ENCODE measurements around the gene EFCAB7. TPM values are rescaled to one million over a fixed set of nuclear protein-coding genes. Genes with fewer than 3 reads are reported as not detected.

The EFCAB7 gene
- total and polyA plus RNA-seq, 2 donors (not counting 3 experiments of a cell fraction or from before 2014, with no cell fraction given): 1.4 to 7.1 TPM

DNA sequence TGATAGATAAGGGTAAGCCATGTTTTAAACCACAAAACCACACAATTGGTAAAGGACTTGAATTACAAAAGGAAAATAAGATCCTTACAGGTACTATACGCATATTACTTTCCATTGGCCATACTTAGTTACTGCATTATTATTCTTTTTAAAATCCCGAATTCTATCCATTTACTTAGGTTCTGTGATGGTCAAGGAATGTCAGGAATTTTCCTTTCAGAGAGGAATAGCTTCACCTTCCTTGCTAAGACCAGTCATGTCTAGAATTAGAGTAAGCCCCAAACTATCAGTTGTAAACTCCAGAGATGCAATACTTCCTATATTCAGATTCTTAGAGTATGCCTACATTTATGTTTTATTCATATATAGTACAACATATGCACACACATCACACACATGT lies 13.7 kb downstream of the EFCAB7 start:
- no peaks in the 10 kb centered on the region for H3K9me3 ChIP-seq (replicated peaks; ENCODE audit: control insufficient read depth, insufficient read depth, low read length)
- no peak overlapping the region for H3K27ac ChIP-seq (ENCODE audit: insufficient read depth, low read depth, low read length)
- no peak for DNase-seq (ENCODE audit: low read depth, low spot score)
- no TSS peak for BruUV-seq (replicated peaks)
- no peaks in the 10 kb centered on the region for H3K27me3 ChIP-seq (ENCODE audit: control insufficient read depth in 2 of 2, insufficient read depth in 2 of 2, low read length in 2 of 2)
- no peak overlapping the region for H2AFZ ChIP-seq (ENCODE audit: low read depth, low read length)
- H3K9me1 ChIP-seq (replicated peaks; ENCODE audit: control insufficient read depth, extremely low read depth, insufficient read depth, low read length): no peaks in the 10 kb centered on the region
- ChIA-PET POLR2A (no interaction called here), CTCF (interaction anchor here (1.1 to 4.9 kb wide), 22 partner anchors 9 to 697 kb away, joined by 3 to 54 read pairs (median 8); partner anchors contain the start of genes EFCAB7 and ITGB3BP)
- intact Hi-C loops (cut with micrococcal nuclease): loop anchor here (5.0 kb wide), 3 partner anchors 575 to 695 kb away; no protein-coding TSS in a partner anchor
- H3K9ac ChIP-seq (replicated peaks; ENCODE audit: extremely low read depth, insufficient read depth, low read length): no peak overlapping the region
- no peak overlapping the region for H3K4me2 ChIP-seq (ENCODE audit: insufficient read depth, low read length)
- no peaks in the 10 kb centered on the region for H3K36me3 ChIP-seq (ENCODE audit: control insufficient read depth in 2 of 2, extremely low read depth in 1 of 2, insufficient read depth in 2 of 2, low read length in 2 of 2)
- H4K20me1 ChIP-seq (replicated peaks; ENCODE audit: control insufficient read depth, extremely low read depth, insufficient read depth, low read length): no peaks in the 10 kb centered on the region
- no peak for FAIRE-seq
- dilution Hi-C loops (cut with MboI; ENCODE audit: extremely low pct_ligation_motif_present, low sequenced_read_pairs): no loop called here
- no peak overlapping the region for H3K4me3 ChIP-seq (replicated peaks in 1 of 3; ENCODE audit: insufficient read depth in 1 of 3, low read depth in 1 of 3, low read length in 3 of 3)
- no peaks in the 10 kb centered on the region for H3K79me2 ChIP-seq (ENCODE audit: control insufficient read depth, insufficient read depth, low read length)
- no peaks in the 10 kb centered on the region for H3K4me1 ChIP-seq (ENCODE audit: control insufficient read depth, extremely low read depth, insufficient read depth, low read length)
- no peak for TF ChIP-seq POLR2A (IDR thresholded peaks at IDR 0.05; ENCODE audit: low read depth, low read length)
- no peak for TF ChIP-seq EZH2 (IDR thresholded peaks at IDR 0.05; ENCODE audit: borderline replicate concordance, low read depth, low read length, severe bottlenecking)
- no peak for TF ChIP-seq JUN (IDR thresholded peaks at IDR 0.05; ENCODE audit: borderline replicate concordance, insufficient read depth, insufficient read length, low read depth)
- TF ChIP-seq FOS (IDR thresholded peaks at IDR 0.05; ENCODE audit: borderline replicate concordance, insufficient read depth, low read length): no peak
- TF ChIP-seq, protein P1, sequence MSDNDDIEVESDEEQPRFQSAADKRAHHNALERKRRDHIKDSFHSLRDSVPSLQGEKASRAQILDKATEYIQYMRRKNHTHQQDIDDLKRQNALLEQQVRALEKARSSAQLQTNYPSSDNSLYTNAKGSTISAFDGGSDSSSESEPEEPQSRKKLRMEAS (IDR thresholded peaks at IDR 0.05; ENCODE audit: insufficient read depth, insufficient read length): no peak
- TF ChIP-seq GATA2 (IDR thresholded peaks at IDR 0.05; ENCODE audit: insufficient read depth, insufficient read length, low read depth, low read length): no peak
- TF ChIP-seq POLR2AphosphoS5 (IDR thresholded peaks at IDR 0.05; ENCODE audit: insufficient read depth, low read depth, low read length): no peak
- no peak for TF ChIP-seq MYC (IDR thresholded peaks at IDR 0.05; ENCODE audit: low read depth, low read length)
- TF ChIP-seq, protein P2, sequence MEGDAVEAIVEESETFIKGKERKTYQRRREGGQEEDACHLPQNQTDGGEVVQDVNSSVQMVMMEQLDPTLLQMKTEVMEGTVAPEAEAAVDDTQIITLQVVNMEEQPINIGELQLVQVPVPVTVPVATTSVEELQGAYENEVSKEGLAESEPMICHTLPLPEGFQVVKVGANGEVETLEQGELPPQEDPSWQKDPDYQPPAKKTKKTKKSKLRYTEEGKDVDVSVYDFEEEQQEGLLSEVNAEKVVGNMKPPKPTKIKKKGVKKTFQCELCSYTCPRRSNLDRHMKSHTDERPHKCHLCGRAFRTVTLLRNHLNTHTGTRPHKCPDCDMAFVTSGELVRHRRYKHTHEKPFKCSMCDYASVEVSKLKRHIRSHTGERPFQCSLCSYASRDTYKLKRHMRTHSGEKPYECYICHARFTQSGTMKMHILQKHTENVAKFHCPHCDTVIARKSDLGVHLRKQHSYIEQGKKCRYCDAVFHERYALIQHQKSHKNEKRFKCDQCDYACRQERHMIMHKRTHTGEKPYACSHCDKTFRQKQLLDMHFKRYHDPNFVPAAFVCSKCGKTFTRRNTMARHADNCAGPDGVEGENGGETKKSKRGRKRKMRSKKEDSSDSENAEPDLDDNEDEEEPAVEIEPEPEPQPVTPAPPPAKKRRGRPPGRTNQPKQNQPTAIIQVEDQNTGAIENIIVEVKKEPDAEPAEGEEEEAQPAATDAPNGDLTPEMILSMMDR (IDR thresholded peaks at IDR 0.05; ENCODE audit: extremely low read depth in 1 of 2, insufficient read depth in 1 of 2, low read depth in 1 of 2, low read length in 2 of 2): no peak

All from endothelial cell of umbilical vein (primary cell).